Thoracic aorta (tissue), 2 donors: Measurements from ENCODE around the gene CAT. TPM values are rescaled to one million over a fixed set of nuclear protein-coding genes. Genes with fewer than 3 reads are reported as not detected.

Experiments used
- ATAC-seq: fragments of 150-250 bp; one replicate; pipeline ENCODE4 v1.8.0; 2017; ENCODE audit warnings: low read depth; ENCODE audit not compliant: insufficient number of reproducible peaks, low FRiP score
- DNase-seq: peaks from one replicate; pipeline ENCODE4 v3.0.0-alpha.2; 2020; ENCODE audit warnings: low spot score
- H3K27ac ChIP-seq, 2 donors: fragments of 200-600 bp; sonication (generic); 1 replicate in 1 of 2; 2 replicates in 1 of 2; pipeline ENCODE4 v1.5.1; 2016; ENCODE audit warnings: mild to moderate bottlenecking in 2 of 2, moderate library complexity in 2 of 2
- H3K27me3 ChIP-seq: fragments of 200-600 bp; sonication (generic); replicated peaks from 2 replicates; pipeline ENCODE4 v1.6.0; 2016; ENCODE audit warnings: mild to moderate bottlenecking; ENCODE audit not compliant: insufficient read depth
- H3K36me3 ChIP-seq: fragments of 200-600 bp; sonication (generic); one replicate; pipeline ENCODE4 v1.5.1; 2016
- H3K4me1 ChIP-seq, 2 donors: fragments of 200-600 bp; sonication (generic); 1 replicate in 1 of 2; 2 replicates in 1 of 2; pipeline versions ENCODE4 v1.5.1 to v1.6.0; 2016; ENCODE audit warnings: low read depth in 2 of 2, mild to moderate bottlenecking in 1 of 2; ENCODE audit not compliant: control insufficient read depth in 1 of 2
- H3K4me3 ChIP-seq: fragments of 200-600 bp; sonication (generic); 2 replicates; pipeline ENCODE4 v1.5.1; 2016; ENCODE audit warnings: mild to moderate bottlenecking
- H3K9me3 ChIP-seq: fragments of 200-600 bp; sonication (generic); 2 replicates; pipeline ENCODE4 v1.5.1; 2016
- CTCF ChIP-seq: fragments of 200-600 bp; sonication (generic); IDR thresholded peaks from one replicate; pipeline ENCODE4 v1.5.1; 2019; ENCODE audit warnings: antibody characterized with exemption
- total RNA-seq, 2 donors: library from RNA; depleted of rRNA; stranded (reverse); fragments of >200 nt; gene quantifications; one replicate each; pipeline versions ENCODE4 v1.1.0 to v1.2.3, GENCODE V29; 2016

The CAT gene
- total RNA-seq, 2 donors from 2014 or later, result 54.7 to 65.3 TPM

- no peaks in the 10 kb centered on the region for H3K9me3 ChIP-seq
- DNase-seq (no peak), ATAC-seq (no peak)
- H3K27me3 ChIP-seq, result no peaks in the 10 kb centered on the region
- no peak overlapping the region for H3K27ac ChIP-seq
- no peak for TF ChIP-seq CTCF
- H3K36me3 ChIP-seq, result peaks cover 16% of the 10 kb centered on the region
- no peak overlapping the region for H3K4me3 ChIP-seq
- no peaks in the 10 kb centered on the region for H3K4me1 ChIP-seq
Observed at GRCh38 chr11:34448223-34448994, 9.7 kb downstream of the CAT start.

GRCh38 chr11:34449013-34449412 lies 10.3 kb downstream of the CAT start:
- no peaks in the 10 kb centered on the region for H3K9me3 ChIP-seq
- no peaks in the 10 kb centered on the region for H3K4me1 ChIP-seq
- ATAC-seq (no peak), DNase-seq (no peak)
- H3K36me3 ChIP-seq, result peaks cover 22% of the 10 kb centered on the region
- TF ChIP-seq CTCF, result no peak
- no peak overlapping the region for H3K4me3 ChIP-seq
- H3K27ac ChIP-seq, result no peak overlapping the region
- no peaks in the 10 kb centered on the region for H3K27me3 ChIP-seq

- Histone ChIP-seq H3K4me1 (no peaks in the 10 kb centered on the region), H3K27ac (no peak overlapping the region), H3K36me3 (peaks cover 26% of the 10 kb centered on the region), H3K9me3 (no peaks in the 10 kb centered on the region), H3K4me3 (no peak overlapping the region), H3K27me3 (no peaks in the 10 kb centered on the region)
- no peak for DNase-seq
- no peak for TF ChIP-seq CTCF
- ATAC-seq, result no peak
Observed at GRCh38 chr11:34451053-34451452, 12.3 kb downstream of the CAT start.

- TF ChIP-seq CTCF, result no peak
- Histone ChIP-seq H3K27ac (no peak overlapping the region), H3K9me3 (no peaks in the 10 kb centered on the region), H3K27me3 (no peaks in the 10 kb centered on the region), H3K4me3 (no peak overlapping the region), H3K4me1 (no peaks in the 10 kb centered on the region), H3K36me3 (peaks cover 35% of the 10 kb centered on the region)
- ATAC-seq (no peak), DNase-seq (no peak)
Observed at GRCh38 chr11:34454308-34455032, 15.7 kb downstream of the CAT start.

- TF ChIP-seq CTCF, result no peak
- no peak for ATAC-seq
- H3K27ac ChIP-seq, result no peak overlapping the region
- DNase-seq, result no peak
- no peaks in the 10 kb centered on the region for H3K9me3 ChIP-seq
- H3K27me3 ChIP-seq, result no peaks in the 10 kb centered on the region
- peaks cover 39% of the 10 kb centered on the region for H3K36me3 ChIP-seq
- no peak overlapping the region for H3K4me3 ChIP-seq
- no peaks in the 10 kb centered on the region for H3K4me1 ChIP-seq
Observed at GRCh38 chr11:34457607-34458006, 18.9 kb downstream of the CAT start.
